Tibial nerve (tissue), 4 donors: Measurements from ENCODE around the gene NCOA1. TPM values are rescaled to one million over a fixed set of nuclear protein-coding genes. Genes with fewer than 3 reads are reported as not detected.

Experiments used
- DNase-seq, 2 donors: peaks; one replicate each; pipeline ENCODE4 v3.0.0-alpha.2; 2019; ENCODE audit warnings: low spot score in 2 of 2
- H3K27ac ChIP-seq, 4 donors: fragments of 200-600 bp; sonication (generic) in 3 of 4; one replicate each; pipeline ENCODE4 v1.5.1; 2017 to 2019; ENCODE audit warnings: mild to moderate bottlenecking in 1 of 4
- H3K27me3 ChIP-seq, 2 donors: fragments of 200-600 bp; sonication (generic) in 1 of 2; one replicate each; pipeline versions ENCODE4 v1.5.1 to v1.6.0; 2017 to 2019
- H3K36me3 ChIP-seq, 3 donors: fragments of 200-600 bp; sonication (generic); one replicate each; pipeline ENCODE4 v1.5.1; 2018 to 2019
- H3K4me1 ChIP-seq, 4 donors: fragments of 200-600 bp; sonication (generic) in 3 of 4; one replicate each; pipeline ENCODE4 v1.5.1; 2017 to 2019
- H3K4me3 ChIP-seq, 4 donors: fragments of 200-600 bp; sonication (generic) in 3 of 4; one replicate each; pipeline ENCODE4 v1.5.1; 2017 to 2019; ENCODE audit warnings: mild to moderate bottlenecking in 1 of 4, moderate library complexity in 1 of 4
- H3K9me3 ChIP-seq, 4 donors: fragments of 200-600 bp; sonication (generic) in 3 of 4; one replicate each; pipeline ENCODE4 v1.5.1; 2017 to 2019
- CTCF ChIP-seq, 5 experiments: fragments of 200-600 bp in 3 of 5; fragments of 450-650 bp in 2 of 5; sonication (generic) in 3 of 5; IDR thresholded peaks; one replicate each; pipeline ENCODE4 v1.5.1; 2016 to 2019; ENCODE audit warnings: antibody characterized with exemption in 5 of 5, mild to moderate bottlenecking in 3 of 5, moderate library complexity in 2 of 5
- EP300 ChIP-seq, 2 donors: sonication (generic); formaldehyde crosslinking; IDR thresholded peaks; one replicate each; pipeline ENCODE4 v1.6.1; 2017; ENCODE audit warnings: antibody characterized with exemption in 2 of 2, mild to moderate bottlenecking in 1 of 2
- POLR2A ChIP-seq, 2 donors: fragments of 450-650 bp; IDR thresholded peaks; one replicate each; pipeline ENCODE4 v1.6.1; 2017; ENCODE audit warnings: antibody characterized with exemption in 2 of 2, mild to moderate bottlenecking in 2 of 2, moderate library complexity in 2 of 2
- WGBS, 2 donors: methylation state at CpG; one replicate each; pipeline ENCODE4 v1.1.5; 2018; 5-methylcytosine and 5-hydroxymethylcytosine counted together
- total RNA-seq, 4 donors: library from RNA; depleted of rRNA; stranded (reverse); fragments of >200 nt; gene quantifications; one replicate each; pipeline ENCODE4 v1.1.0, GENCODE V29; 2016

Gene NCOA1
- total RNA-seq, 4 donors from 2014 or later, result 57.0 to 78.9 (median 59.3) TPM

DNA sequence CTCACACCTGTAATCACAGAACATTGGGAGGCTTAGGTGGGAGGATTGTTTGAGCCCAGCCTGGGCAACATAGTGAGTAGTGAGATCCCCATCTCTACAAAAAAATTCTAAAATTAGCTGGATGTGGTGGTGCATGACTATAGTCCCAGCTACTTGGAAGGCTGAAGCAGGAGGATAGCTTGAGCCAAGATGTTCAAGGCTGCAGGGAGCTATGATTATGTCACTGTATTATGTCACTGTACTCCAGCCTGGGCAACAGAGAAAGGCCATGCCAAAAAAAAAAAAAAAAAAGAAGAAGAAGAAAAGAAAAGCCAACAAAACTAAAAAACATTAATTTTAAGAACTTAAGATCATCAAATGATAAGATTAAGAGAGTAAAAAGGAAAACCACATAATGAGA lies 17.4 kb upstream of the NCOA1 start:
- no peak for DNase-seq
- Histone ChIP-seq H3K4me1 (no peaks in the 10 kb centered on the region), H3K27me3 (no peaks in the 10 kb centered on the region), H3K27ac (no peak overlapping the region), H3K9me3 (no peaks in the 10 kb centered on the region), H3K4me3 (no peak overlapping the region), H3K36me3 (no peaks in the 10 kb centered on the region)
- TF ChIP-seq EP300 (IDR thresholded peaks at IDR 0.05) (no peak), POLR2A (IDR thresholded peaks at IDR 0.05) (no peak), CTCF (IDR thresholded peaks at IDR 0.05) (no peak)

- WGBS, 2 donors, result 85 to 94% methylated on average over 5 of the region's 5 CpGs
- no peak for DNase-seq
- Histone ChIP-seq H3K4me1 (no peaks in the 10 kb centered on the region), H3K4me3 (no peak overlapping the region), H3K27ac (no peak overlapping the region), H3K36me3 (no peaks in the 10 kb centered on the region), H3K27me3 (no peaks in the 10 kb centered on the region), H3K9me3 (no peaks in the 10 kb centered on the region)
- TF ChIP-seq CTCF (IDR thresholded peaks at IDR 0.05), result no peak
- TF ChIP-seq POLR2A (IDR thresholded peaks at IDR 0.05), result no peak
- TF ChIP-seq EP300 (IDR thresholded peaks at IDR 0.05), result no peak
Measured at GRCh38 chr2:24474053-24474452, 17.0 kb upstream of the NCOA1 start.

DNA sequence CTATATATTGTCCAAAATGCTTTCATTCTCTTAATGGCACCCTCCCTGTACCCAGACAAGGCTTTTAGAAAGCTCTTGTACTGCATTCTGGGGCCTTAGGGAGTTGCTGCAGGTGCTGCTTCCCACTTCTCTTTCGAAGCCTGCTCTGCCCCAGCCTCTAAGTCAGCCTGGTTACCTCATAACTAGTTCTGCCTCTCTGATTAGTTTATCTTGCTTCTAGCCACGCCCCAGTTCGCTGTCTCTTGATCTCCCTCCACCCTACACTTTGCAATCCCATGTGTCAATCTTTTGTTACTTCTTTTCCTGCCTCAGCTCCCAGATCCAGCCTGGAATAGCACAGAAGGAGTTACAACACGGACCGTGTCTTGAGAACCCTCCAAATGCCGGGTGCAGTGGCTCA lies 13.8 kb upstream of the NCOA1 start:
- Histone ChIP-seq H3K4me3 (no peak overlapping the region), H3K4me1 (no peaks in the 10 kb centered on the region), H3K27me3 (no peaks in the 10 kb centered on the region), H3K27ac (no peak overlapping the region), H3K36me3 (no peaks in the 10 kb centered on the region), H3K9me3 (peaks cover 0 to 4% (median 0%) of the 10 kb centered on the region in 4 donors)
- DNase-seq, result no peak
- 70 to 74% methylated on average over 6 of the region's 6 CpGs for WGBS, 2 donors
- TF ChIP-seq POLR2A (IDR thresholded peaks at IDR 0.05), result no peak
- no peak for TF ChIP-seq EP300 (IDR thresholded peaks at IDR 0.05)
- no peak for TF ChIP-seq CTCF (IDR thresholded peaks at IDR 0.05)

GRCh38 chr2:24478243-24478642 lies 12.8 kb upstream of the NCOA1 start:
- no peaks in the 10 kb centered on the region for H3K27me3 ChIP-seq
- peaks cover 0 to 4% (median 0%) of the 10 kb centered on the region in 4 donors for H3K9me3 ChIP-seq
- no peak overlapping the region for H3K4me3 ChIP-seq
- H3K27ac ChIP-seq, result no peak overlapping the region
- no peak for DNase-seq
- TF ChIP-seq EP300 (IDR thresholded peaks at IDR 0.05) (no peak), POLR2A (IDR thresholded peaks at IDR 0.05) (no peak), CTCF (IDR thresholded peaks at IDR 0.05) (no peak)
- WGBS, 2 donors, result 87 to 93% methylated on average over 3 of the region's 3 CpGs
- H3K36me3 ChIP-seq, result no peaks in the 10 kb centered on the region
- H3K4me1 ChIP-seq, result no peaks in the 10 kb centered on the region

GRCh38 chr2:24480245-24480644 lies 10.8 kb upstream of the NCOA1 start:
- Histone ChIP-seq H3K27ac (no peak overlapping the region), H3K36me3 (no peaks in the 10 kb centered on the region), H3K27me3 (no peaks in the 10 kb centered on the region), H3K9me3 (peaks cover 0 to 4% (median 0%) of the 10 kb centered on the region in 4 donors), H3K4me1 (no peaks in the 10 kb centered on the region), H3K4me3 (no peak overlapping the region)
- TF ChIP-seq CTCF (IDR thresholded peaks at IDR 0.05) (no peak), EP300 (IDR thresholded peaks at IDR 0.05) (no peak), POLR2A (IDR thresholded peaks at IDR 0.05) (no peak)
- DNase-seq, result no peak
- 80 to 92% methylated on average over 4 of the region's 4 CpGs for WGBS, 2 donors
